ENCODE results near the gene SOWAHC. TPM values are rescaled to one million over a fixed set of nuclear protein-coding genes. Genes with fewer than 3 reads are reported as not detected.

SOWAHC gene
- total and polyA plus RNA-seq, 4 donors, result 5.6 to 15.0 (median 9.9) TPM

DNA sequence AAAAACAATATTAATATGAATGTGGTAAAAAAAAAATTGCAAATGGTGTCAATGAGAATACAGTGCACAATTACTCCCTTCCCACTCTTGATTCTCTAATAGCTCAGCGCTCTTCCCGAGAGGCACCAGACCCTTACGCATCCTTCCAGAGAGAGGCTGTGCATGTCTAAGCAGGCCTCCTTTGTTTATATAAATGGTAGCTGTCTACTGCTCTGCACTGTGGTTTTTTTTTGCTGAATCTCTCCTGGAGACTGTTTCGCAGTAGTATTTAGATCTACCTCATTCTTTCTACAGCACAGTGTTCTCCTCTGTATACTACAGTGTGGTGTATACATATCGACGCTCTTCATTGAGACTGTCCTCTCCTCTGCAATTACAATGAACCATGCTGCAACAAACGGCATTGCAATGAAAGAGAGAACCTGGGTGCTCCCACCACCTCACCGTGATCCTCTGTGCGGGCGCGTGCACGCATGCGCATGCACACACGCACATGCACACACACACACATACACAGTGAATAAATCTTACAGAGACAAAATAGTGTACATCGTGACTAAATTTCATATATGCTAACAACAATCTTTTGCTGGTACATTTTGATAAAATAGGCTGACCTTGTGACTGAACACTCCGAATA lies 19.8 kb upstream of the SOWAHC start:
- DNase-seq (no peak), ATAC-seq (ENCODE audit: low FRiP score) (no peak)
- Histone ChIP-seq H3K36me3 (ENCODE audit: control insufficient read depth in 1 of 2, insufficient read depth in 2 of 2, low read length in 1 of 2) (peaks cover 0 to 3% of the 10 kb centered on the region in 2 donors), H3K27me3 (ENCODE audit: control insufficient read depth in 1 of 2, insufficient read depth in 2 of 2, low read length in 1 of 2) (no peaks in the 10 kb centered on the region), H3K4me1 (ENCODE audit: control insufficient read depth in 1 of 2, insufficient read depth in 2 of 2, low read length in 2 of 2) (peaks cover 0 to 4% of the 10 kb centered on the region in 2 donors), H3K9me3 (ENCODE audit: control insufficient read depth, low read length) (no peaks in the 10 kb centered on the region), H3K4me3 (ENCODE audit: low read length in 2 of 2) (no peak overlapping the region), H3K27ac (ENCODE audit: low read depth in 1 of 2, low read length in 2 of 2) (no peak overlapping the region)
- WGBS, 2 donors, result 90 to 95% methylated on average over 16 of the region's 16 CpGs
- intact Hi-C loops (cut with DNase I), result no loop called here

GRCh38 chr2:109595644-109596043 lies 18.5 kb upstream of the SOWAHC start:
- intact Hi-C loops (cut with DNase I), result no loop called here
- WGBS, 2 donors, result 61 to 63% methylated on average over 4 of the region's 4 CpGs
- H3K4me1 ChIP-seq (ENCODE audit: control insufficient read depth in 1 of 2, insufficient read depth in 2 of 2, low read length in 2 of 2), result peaks cover 2 to 4% of the 10 kb centered on the region in 2 donors

GRCh38 chr2:109597283-109597682 lies 16.9 kb upstream of the SOWAHC start:
- H3K27me3 ChIP-seq (ENCODE audit: control insufficient read depth in 1 of 2, insufficient read depth in 2 of 2, low read length in 1 of 2), result no peaks in the 10 kb centered on the region

More at GRCh38 chr2:109595644-109596043, 18.5 kb upstream of the SOWAHC start:
- Histone ChIP-seq H3K27ac (ENCODE audit: low read depth in 1 of 2, low read length in 2 of 2) (no peak overlapping the region), H3K9me3 (ENCODE audit: control insufficient read depth, low read length) (no peaks in the 10 kb centered on the region), H3K27me3 (ENCODE audit: control insufficient read depth in 1 of 2, insufficient read depth in 2 of 2, low read length in 1 of 2) (no peaks in the 10 kb centered on the region), H3K4me3 (ENCODE audit: low read length in 2 of 2) (no peak overlapping the region), H3K36me3 (ENCODE audit: control insufficient read depth in 1 of 2, insufficient read depth in 2 of 2, low read length in 1 of 2) (no peaks in the 10 kb centered on the region)
- ATAC-seq (ENCODE audit: low FRiP score) (no peak), DNase-seq (no peak)

GRCh38 chr2:109601783-109602182 lies 12.4 kb upstream of the SOWAHC start:
- no peak for DNase-seq
- peaks cover 5 to 8% of the 10 kb centered on the region in 2 donors for H3K4me1 ChIP-seq (ENCODE audit: control insufficient read depth in 1 of 2, insufficient read depth in 2 of 2, low read length in 2 of 2)
- no peaks in the 10 kb centered on the region for H3K9me3 ChIP-seq (ENCODE audit: control insufficient read depth, low read length)
- no peaks in the 10 kb centered on the region for H3K27me3 ChIP-seq (ENCODE audit: control insufficient read depth in 1 of 2, insufficient read depth in 2 of 2, low read length in 1 of 2)
- no peak for ATAC-seq (ENCODE audit: low FRiP score)
- no peak overlapping the region for H3K4me3 ChIP-seq (ENCODE audit: low read length in 2 of 2)
- WGBS, 2 donors, result 52 to 59% methylated on average over 6 of the region's 6 CpGs
- H3K36me3 ChIP-seq (ENCODE audit: control insufficient read depth in 1 of 2, insufficient read depth in 2 of 2, low read length in 1 of 2), result no peaks in the 10 kb centered on the region
- H3K27ac ChIP-seq (ENCODE audit: low read depth in 1 of 2, low read length in 2 of 2), result no peak overlapping the region
- intact Hi-C loops (cut with DNase I), result no loop called here

More at GRCh38 chr2:109597283-109597682, 16.9 kb upstream of the SOWAHC start:
- H3K9me3 ChIP-seq (ENCODE audit: control insufficient read depth, low read length), result no peaks in the 10 kb centered on the region
- ATAC-seq (ENCODE audit: low FRiP score), result no peak
- 90% methylated on average over 3 of the region's 3 CpGs for WGBS, 2 donors
- peaks cover 5 to 8% of the 10 kb centered on the region in 2 donors for H3K4me1 ChIP-seq (ENCODE audit: control insufficient read depth in 1 of 2, insufficient read depth in 2 of 2, low read length in 2 of 2)
- no peak for DNase-seq
- H3K4me3 ChIP-seq (ENCODE audit: low read length in 2 of 2), result no peak overlapping the region
- no peaks in the 10 kb centered on the region for H3K36me3 ChIP-seq (ENCODE audit: control insufficient read depth in 1 of 2, insufficient read depth in 2 of 2, low read length in 1 of 2)
- intact Hi-C loops (cut with DNase I), result no loop called here
- no peak overlapping the region for H3K27ac ChIP-seq (ENCODE audit: low read depth in 1 of 2, low read length in 2 of 2)

DNA sequence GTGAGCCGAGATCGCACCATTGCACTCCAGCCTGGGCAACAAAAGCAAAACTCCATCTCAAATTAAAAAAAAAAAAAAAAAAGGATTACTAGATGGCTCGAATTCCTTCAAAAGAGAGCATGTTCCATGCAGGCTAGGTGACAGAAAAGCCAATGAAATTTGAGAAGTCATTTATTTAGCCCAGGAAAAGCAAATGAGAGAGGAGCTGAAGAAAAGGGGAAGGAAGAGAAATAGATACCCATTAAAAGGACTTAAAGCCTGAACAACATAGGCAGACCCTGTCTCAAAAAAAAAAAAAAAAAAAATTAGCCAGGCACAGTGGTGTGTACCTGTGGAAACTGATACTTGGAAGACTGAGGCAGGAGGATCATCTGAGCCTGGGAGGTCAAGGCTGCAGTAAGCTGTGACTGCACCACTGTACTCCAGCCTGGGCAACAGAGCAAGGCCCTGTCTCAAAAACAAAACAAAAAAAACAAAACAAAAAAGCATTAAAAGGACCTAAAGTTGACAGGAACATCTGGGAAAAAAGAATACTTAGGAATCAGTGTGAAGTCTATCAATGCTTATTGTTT lies 11.5 kb upstream of the SOWAHC start:
- 74 to 86% methylated on average over 3 of the region's 3 CpGs for WGBS, 2 donors
- DNase-seq, result no peak
- intact Hi-C loops (cut with DNase I), result no loop called here

GRCh38 chr2:109604597-109604996 lies 9.6 kb upstream of the SOWAHC start:
- no peaks in the 10 kb centered on the region for H3K27me3 ChIP-seq (ENCODE audit: control insufficient read depth in 1 of 2, insufficient read depth in 2 of 2, low read length in 1 of 2)
- H3K9me3 ChIP-seq (ENCODE audit: control insufficient read depth, low read length), result no peaks in the 10 kb centered on the region
- intact Hi-C loops (cut with DNase I), result no loop called here
- WGBS, 2 donors, result 49 to 54% methylated on average over 5 of the region's 5 CpGs
- peaks cover 5 to 8% of the 10 kb centered on the region in 2 donors for H3K4me1 ChIP-seq (ENCODE audit: control insufficient read depth in 1 of 2, insufficient read depth in 2 of 2, low read length in 2 of 2)
- DNase-seq (peak in 1 of 2 donors; percentile 84), ATAC-seq (ENCODE audit: low FRiP score) (no peak)
- H3K4me3 ChIP-seq (ENCODE audit: low read length in 2 of 2), result no peak overlapping the region
- no peaks in the 10 kb centered on the region for H3K36me3 ChIP-seq (ENCODE audit: control insufficient read depth in 1 of 2, insufficient read depth in 2 of 2, low read length in 1 of 2)
- no peak overlapping the region for H3K27ac ChIP-seq (ENCODE audit: low read depth in 1 of 2, low read length in 2 of 2)

More for the DNA sequence above, 11.5 kb upstream of the SOWAHC start:
- no peak overlapping the region for H3K4me3 ChIP-seq (ENCODE audit: low read length in 2 of 2)
- H3K36me3 ChIP-seq (ENCODE audit: control insufficient read depth in 1 of 2, insufficient read depth in 2 of 2, low read length in 1 of 2), result no peaks in the 10 kb centered on the region
- no peak overlapping the region for H3K27ac ChIP-seq (ENCODE audit: low read depth in 1 of 2, low read length in 2 of 2)
- H3K9me3 ChIP-seq (ENCODE audit: control insufficient read depth, low read length), result no peaks in the 10 kb centered on the region
- H3K27me3 ChIP-seq (ENCODE audit: control insufficient read depth in 1 of 2, insufficient read depth in 2 of 2, low read length in 1 of 2), result no peaks in the 10 kb centered on the region
- H3K4me1 ChIP-seq (ENCODE audit: control insufficient read depth in 1 of 2, insufficient read depth in 2 of 2, low read length in 2 of 2), result peaks cover 4 to 5% of the 10 kb centered on the region in 2 donors
- ATAC-seq (ENCODE audit: low FRiP score), result no peak

- H3K27me3 ChIP-seq (ENCODE audit: control insufficient read depth in 1 of 2, insufficient read depth in 2 of 2, low read length in 1 of 2), result no peaks in the 10 kb centered on the region
- H3K4me1 ChIP-seq (ENCODE audit: control insufficient read depth in 1 of 2, insufficient read depth in 2 of 2, low read length in 2 of 2), result peaks cover 4 to 10% of the 10 kb centered on the region in 2 donors
- DNase-seq (no peak), ATAC-seq (ENCODE audit: low FRiP score) (no peak)
- H3K27ac ChIP-seq (ENCODE audit: low read depth in 1 of 2, low read length in 2 of 2), result peak overlapping the region in 1 of 2 donors; percentile 76
- no peaks in the 10 kb centered on the region for H3K36me3 ChIP-seq (ENCODE audit: control insufficient read depth in 1 of 2, insufficient read depth in 2 of 2, low read length in 1 of 2)
- intact Hi-C loops (cut with DNase I), result no loop called here
- WGBS, 2 donors, result 28 to 46% methylated on average over 2 of the region's 2 CpGs
- H3K9me3 ChIP-seq (ENCODE audit: control insufficient read depth, low read length), result no peaks in the 10 kb centered on the region
- peak overlapping the region in 1 of 2 donors; percentile 8 for H3K4me3 ChIP-seq (ENCODE audit: low read length in 2 of 2)
Observed at GRCh38 chr2:109607766-109608165, 6.4 kb upstream of the SOWAHC start.

DNA sequence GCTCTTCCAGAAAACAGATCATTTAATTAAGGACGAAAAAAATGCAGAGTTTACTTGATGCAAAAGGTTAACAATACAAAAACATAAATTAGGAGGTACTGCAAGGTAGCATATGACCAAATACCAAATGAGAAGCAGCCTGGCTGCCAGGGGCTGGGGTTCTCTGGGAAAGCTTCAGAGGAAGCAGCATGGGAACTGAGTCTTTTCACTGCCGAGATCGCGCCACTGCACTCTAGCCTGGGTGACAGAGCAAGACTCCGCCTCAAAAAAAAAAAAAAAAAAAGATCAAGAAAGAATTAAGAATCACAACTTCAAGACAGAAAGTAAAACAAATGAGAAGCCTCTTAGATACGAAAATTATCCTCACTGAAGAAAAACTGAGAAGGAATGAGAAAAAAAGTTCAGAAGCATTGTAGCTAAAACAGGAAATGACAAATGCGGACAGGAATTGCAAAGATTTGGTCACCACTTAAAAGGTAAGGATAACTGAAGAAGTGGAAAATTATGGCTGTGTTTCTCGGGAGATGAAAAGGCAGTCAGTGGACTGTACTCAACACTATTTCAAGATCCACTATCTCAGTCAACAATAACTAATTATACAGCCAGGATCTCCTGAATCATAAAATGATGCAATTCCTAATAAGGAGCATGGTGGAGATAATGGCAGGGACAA lies 4.7 kb upstream of the SOWAHC start:
- H3K27ac ChIP-seq (ENCODE audit: low read depth in 1 of 2, low read length in 2 of 2), result peak overlapping the region; percentile 37 to 80
- peak overlapping the region; percentile 15 to 44 for H3K4me3 ChIP-seq (ENCODE audit: low read length in 2 of 2)
- H3K27me3 ChIP-seq (ENCODE audit: control insufficient read depth in 1 of 2, insufficient read depth in 2 of 2, low read length in 1 of 2), result no peaks in the 10 kb centered on the region
- no peaks in the 10 kb centered on the region for H3K36me3 ChIP-seq (ENCODE audit: control insufficient read depth in 1 of 2, insufficient read depth in 2 of 2, low read length in 1 of 2)
- peaks cover 4 to 10% of the 10 kb centered on the region in 2 donors for H3K4me1 ChIP-seq (ENCODE audit: control insufficient read depth in 1 of 2, insufficient read depth in 2 of 2, low read length in 2 of 2)
- intact Hi-C loops (cut with DNase I), result loop anchor here in 1 of 2 donors (5.0 kb wide), 2 partner anchors 52 to 83 kb away; no protein-coding TSS in a partner anchor
- WGBS, 2 donors, result 11 to 19% methylated on average over 8 of the region's 8 CpGs
- no peaks in the 10 kb centered on the region for H3K9me3 ChIP-seq (ENCODE audit: control insufficient read depth, low read length)
- DNase-seq (no peak), ATAC-seq (ENCODE audit: low FRiP score) (no peak)
